ENCODE measurements around the gene RAPGEF1. TPM values are rescaled to one million over a fixed set of nuclear protein-coding genes. Genes with fewer than 3 reads are reported as not detected.

Gene RAPGEF1
- total RNA-seq, 4 donors from 2014 or later, result 37.5 to 89.0 (median 62.8) TPM

- TF ChIP-seq CTCF (IDR thresholded peaks at IDR 0.05), result no peak
- peak; percentile 57 for DNase-seq (ENCODE audit: low spot score)
- peak; percentile 93 for ATAC-seq (ENCODE audit: low FRiP score)
These were observed 104.6 kb downstream of the RAPGEF1 start for GRCh38 chr9:131635285-131635684.

GRCh38 chr9:131633491-131634031 lies 106.3 kb downstream of the RAPGEF1 start:
- DNase-seq (ENCODE audit: low spot score) (no peak), ATAC-seq (ENCODE audit: low FRiP score) (no peak)
- no peak for TF ChIP-seq CTCF (IDR thresholded peaks at IDR 0.05)

- no peak for DNase-seq (ENCODE audit: low spot score)
- no peak for TF ChIP-seq CTCF (IDR thresholded peaks at IDR 0.05)
- no peak for ATAC-seq (ENCODE audit: low FRiP score)
These were observed 108.6 kb downstream of the RAPGEF1 start for GRCh38 chr9:131631306-131631705.

GRCh38 chr9:131630205-131630831 lies 109.6 kb downstream of the RAPGEF1 start:
- ATAC-seq (ENCODE audit: low FRiP score) (no peak), DNase-seq (ENCODE audit: low spot score) (no peak)
- TF ChIP-seq CTCF (IDR thresholded peaks at IDR 0.05), result no peak

GRCh38 chr9:131629825-131630204 lies 110.1 kb downstream of the RAPGEF1 start:
- ATAC-seq (ENCODE audit: low FRiP score), result no peak
- no peak for TF ChIP-seq CTCF (IDR thresholded peaks at IDR 0.05)
- no peak for DNase-seq (ENCODE audit: low spot score)

GRCh38 chr9:131629226-131629500 lies 110.7 kb downstream of the RAPGEF1 start:
- DNase-seq (ENCODE audit: low spot score), result no peak
- no peak for TF ChIP-seq CTCF (IDR thresholded peaks at IDR 0.05)
- peak; percentile 18 for ATAC-seq (ENCODE audit: low FRiP score)

- ATAC-seq (ENCODE audit: low FRiP score), result no peak
- no peak for DNase-seq (ENCODE audit: low spot score)
- no peak for TF ChIP-seq CTCF (IDR thresholded peaks at IDR 0.05)
These were observed 111.2 kb downstream of the RAPGEF1 start for GRCh38 chr9:131628459-131629225.
